ENCODE data around the gene IFNE. TPM values are rescaled to one million over a fixed set of nuclear protein-coding genes. Genes with fewer than 3 reads are reported as not detected.

Gene IFNE, protein sequence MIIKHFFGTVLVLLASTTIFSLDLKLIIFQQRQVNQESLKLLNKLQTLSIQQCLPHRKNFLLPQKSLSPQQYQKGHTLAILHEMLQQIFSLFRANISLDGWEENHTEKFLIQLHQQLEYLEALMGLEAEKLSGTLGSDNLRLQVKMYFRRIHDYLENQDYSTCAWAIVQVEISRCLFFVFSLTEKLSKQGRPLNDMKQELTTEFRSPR
- polyA plus RNA-seq (2011; rRNA removed): 0.28 and 0.69 TPM in 2 replicates
- polyA minus RNA-seq (2011; rRNA and poly(A)+ RNA removed): 0.85 and 1.1 TPM in 2 replicates

DNA sequence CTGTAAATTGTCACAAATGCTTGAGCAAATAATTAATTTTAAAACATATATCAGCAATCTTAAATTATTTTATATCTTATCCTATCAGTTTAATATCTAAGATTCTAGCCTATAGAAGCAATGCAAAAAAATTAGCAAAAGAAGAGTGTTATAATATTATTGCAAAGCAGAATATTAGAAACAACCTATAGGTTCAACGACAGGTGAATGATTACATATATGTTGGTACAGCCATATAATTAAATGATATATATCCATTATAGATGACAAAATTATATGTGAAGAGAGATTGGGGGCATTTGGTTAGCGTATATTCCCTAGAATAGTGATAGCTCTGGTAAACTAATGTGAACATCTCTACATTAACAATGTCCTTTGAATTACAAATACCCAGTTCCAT is at the start of gene IFNE:
Gene IFNE (minus strand): TSS at position 101 of the 400 bp plus-strand sequence. CDS start 619 bp downstream, outside the sequence.
- no peaks in the 10 kb centered on the region; the same call in 1 of the 2 replicates for H3K36me3 ChIP-seq (ENCODE audit: control insufficient read depth, insufficient read depth, low read length)
- H3K4me3 ChIP-seq (ENCODE audit: low read depth, low read length): no peak within 1 kb of the TSS
- DNase-seq (ENCODE audit: low read depth): no peak
- TF ChIP-seq, protein P1, sequence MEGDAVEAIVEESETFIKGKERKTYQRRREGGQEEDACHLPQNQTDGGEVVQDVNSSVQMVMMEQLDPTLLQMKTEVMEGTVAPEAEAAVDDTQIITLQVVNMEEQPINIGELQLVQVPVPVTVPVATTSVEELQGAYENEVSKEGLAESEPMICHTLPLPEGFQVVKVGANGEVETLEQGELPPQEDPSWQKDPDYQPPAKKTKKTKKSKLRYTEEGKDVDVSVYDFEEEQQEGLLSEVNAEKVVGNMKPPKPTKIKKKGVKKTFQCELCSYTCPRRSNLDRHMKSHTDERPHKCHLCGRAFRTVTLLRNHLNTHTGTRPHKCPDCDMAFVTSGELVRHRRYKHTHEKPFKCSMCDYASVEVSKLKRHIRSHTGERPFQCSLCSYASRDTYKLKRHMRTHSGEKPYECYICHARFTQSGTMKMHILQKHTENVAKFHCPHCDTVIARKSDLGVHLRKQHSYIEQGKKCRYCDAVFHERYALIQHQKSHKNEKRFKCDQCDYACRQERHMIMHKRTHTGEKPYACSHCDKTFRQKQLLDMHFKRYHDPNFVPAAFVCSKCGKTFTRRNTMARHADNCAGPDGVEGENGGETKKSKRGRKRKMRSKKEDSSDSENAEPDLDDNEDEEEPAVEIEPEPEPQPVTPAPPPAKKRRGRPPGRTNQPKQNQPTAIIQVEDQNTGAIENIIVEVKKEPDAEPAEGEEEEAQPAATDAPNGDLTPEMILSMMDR (IDR thresholded peaks at IDR 0.05; ENCODE audit: insufficient read depth, low read depth, low read length): no peak
- ChIA-PET CTCF (interaction anchor here (1.0 to 1.3 kb wide), 2 partner anchors 23 to 48 kb away, joined by 3 read pairs; no protein-coding TSS in a partner anchor), POLR2A (no interaction called here)
- H3K27me3 ChIP-seq (ENCODE audit: control insufficient read depth, insufficient read depth, low read length): no peaks in the 10 kb centered on the region

DNA sequence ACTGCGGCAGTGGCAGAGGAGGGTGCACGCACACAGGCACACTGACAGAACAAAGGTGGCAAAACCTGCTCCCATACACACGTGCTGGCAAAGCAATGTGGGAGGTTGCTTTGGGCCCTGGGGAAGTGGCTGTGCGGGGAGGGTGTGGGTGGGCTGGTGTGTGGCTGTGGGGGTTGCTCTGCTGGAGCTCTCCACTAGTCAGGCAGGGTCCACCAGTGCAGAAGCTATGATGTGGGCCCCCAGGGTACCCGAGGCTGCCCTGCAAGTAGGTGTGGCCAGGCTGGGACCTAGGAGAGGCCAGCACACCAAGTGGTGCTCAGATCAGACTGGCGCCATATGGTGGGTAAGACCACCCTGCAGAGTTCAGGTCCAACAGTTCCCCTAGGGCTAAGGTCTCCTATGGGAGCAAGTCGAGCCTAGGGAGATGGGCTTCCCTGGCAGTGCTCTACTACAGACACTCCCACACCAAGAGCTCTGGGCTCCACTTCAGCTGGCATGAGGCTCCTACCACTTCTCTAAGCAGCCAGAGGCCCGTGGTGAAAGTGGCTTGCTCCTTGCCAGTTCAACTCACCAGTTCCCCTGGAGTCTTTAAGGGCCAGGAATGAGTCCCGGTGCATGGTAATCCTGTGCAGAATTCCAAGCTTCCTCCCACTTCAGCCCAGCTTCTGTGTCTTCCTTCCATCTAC is 46.2 kb upstream of the IFNE start:
- CTCF ChIA-PET: no interaction called here

DNA sequence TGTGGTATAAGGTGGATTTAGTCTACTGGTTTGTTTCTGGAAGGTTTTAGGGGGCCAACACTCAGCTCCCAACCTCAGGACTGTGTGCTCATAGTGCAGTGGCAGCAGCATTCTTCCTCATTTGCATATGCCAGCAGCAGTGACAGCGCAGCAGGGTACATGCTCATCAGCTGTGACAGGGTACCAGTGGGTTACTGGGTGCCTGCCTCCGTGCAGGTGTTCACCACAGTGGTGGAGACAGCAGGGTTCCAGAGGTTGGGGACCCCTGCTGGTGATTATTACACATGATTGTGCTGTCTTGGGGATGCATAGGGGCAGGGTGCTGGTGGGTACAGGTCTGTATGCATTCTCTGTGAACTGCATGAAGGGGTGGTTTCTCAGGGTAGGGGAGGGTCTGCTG is 45.5 kb upstream of the IFNE start:
- H3K4me3 ChIP-seq (ENCODE audit: low read depth, low read length): no peak overlapping the region
- ChIA-PET CTCF (interaction anchor here (1.1 kb wide), 1 partner anchor 273 kb away, joined by 3 read pairs; no protein-coding TSS in a partner anchor), POLR2A (no interaction called here)
- no peaks in the 10 kb centered on the region for H3K27me3 ChIP-seq (ENCODE audit: control insufficient read depth, insufficient read depth, low read length)
- H3K36me3 ChIP-seq (ENCODE audit: control insufficient read depth, insufficient read depth, low read length): peaks cover 12% of the 10 kb centered on the region
- DNase-seq (ENCODE audit: low read depth): no peak
- TF ChIP-seq, protein P1 (IDR thresholded peaks at IDR 0.05; ENCODE audit: insufficient read depth, low read depth, low read length): no peak

More for the DNA sequence above, 46.2 kb upstream of the IFNE start:
- TF ChIP-seq, protein P1 (IDR thresholded peaks at IDR 0.05; ENCODE audit: insufficient read depth, low read depth, low read length): no peak
- no peaks in the 10 kb centered on the region for H3K27me3 ChIP-seq (ENCODE audit: control insufficient read depth, insufficient read depth, low read length)
- DNase-seq (ENCODE audit: low read depth): no peak
- H3K4me3 ChIP-seq (ENCODE audit: low read depth, low read length): no peak overlapping the region
- POLR2A ChIA-PET: no interaction called here
- H3K36me3 ChIP-seq (ENCODE audit: control insufficient read depth, insufficient read depth, low read length): peaks cover 12% of the 10 kb centered on the region

DNA sequence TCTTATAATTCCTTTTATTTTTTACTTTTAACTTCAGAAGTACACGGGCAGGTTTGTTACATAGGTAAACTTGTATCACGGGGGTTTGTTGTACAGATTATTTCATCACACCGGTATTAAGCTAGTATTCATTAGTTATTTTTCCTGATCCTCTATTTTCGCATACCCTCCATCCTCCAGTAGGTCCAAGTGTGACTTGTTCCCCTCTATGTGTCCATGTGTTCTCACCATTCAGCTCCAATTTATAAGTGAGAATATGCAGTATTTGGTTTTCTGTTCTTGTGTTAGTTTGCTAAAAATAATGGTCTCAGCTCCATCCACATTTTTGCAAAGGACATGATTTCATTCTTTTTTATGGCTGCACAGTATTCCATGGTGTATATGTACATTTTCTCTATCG is 43.1 kb upstream of the IFNE start:
- DNase-seq (ENCODE audit: low read depth): no peak
- Histone ChIP-seq H3K27me3 (ENCODE audit: control insufficient read depth, insufficient read depth, low read length) (no peaks in the 10 kb centered on the region), H3K36me3 (ENCODE audit: control insufficient read depth, insufficient read depth, low read length) (peaks cover 12% of the 10 kb centered on the region), H3K4me3 (ENCODE audit: low read depth, low read length) (no peak overlapping the region)
- ChIA-PET CTCF (no interaction called here), POLR2A (no interaction called here)
- TF ChIP-seq, protein P1 (IDR thresholded peaks at IDR 0.05; ENCODE audit: insufficient read depth, low read depth, low read length): no peak

DNA sequence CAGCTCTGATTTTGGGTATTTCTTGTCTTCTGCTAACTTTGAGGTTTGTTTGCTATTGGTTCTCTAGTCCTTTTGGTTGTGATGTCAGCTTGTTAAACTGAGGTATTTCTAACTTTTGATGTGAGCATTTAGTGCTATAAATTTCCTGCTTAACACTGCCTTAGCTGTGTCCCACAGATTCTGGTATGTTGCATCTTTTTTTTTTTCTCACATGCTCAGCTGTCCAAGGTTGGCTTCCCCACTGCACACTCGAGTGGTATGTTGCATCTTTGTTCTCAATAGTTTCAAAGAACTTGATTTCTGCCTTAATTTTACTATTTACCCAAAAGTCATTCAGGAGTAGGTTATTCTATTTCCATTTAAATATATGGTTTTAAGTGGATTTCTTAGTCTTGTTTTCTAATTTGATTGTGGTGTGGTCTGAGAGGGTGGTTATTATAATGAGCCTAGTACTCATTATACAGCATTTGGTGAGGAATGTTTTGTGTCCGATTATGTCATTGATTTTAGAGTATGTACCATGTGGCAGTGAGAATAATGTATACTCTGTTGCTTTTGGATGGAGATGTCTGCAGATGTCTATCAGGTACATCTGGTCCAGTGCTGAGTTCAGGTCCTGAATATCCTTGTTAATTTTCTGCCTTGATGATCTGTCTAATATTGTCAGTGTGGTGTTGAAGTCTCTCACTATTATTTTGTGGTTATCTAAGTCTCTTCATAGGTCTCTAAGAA is 42.2 kb upstream of the IFNE start:
- TF ChIP-seq, protein P1 (IDR thresholded peaks at IDR 0.05; ENCODE audit: insufficient read depth, low read depth, low read length): no peak
- ChIA-PET CTCF (no interaction called here), POLR2A (no interaction called here)
- no peak overlapping the region for H3K4me3 ChIP-seq (ENCODE audit: low read depth, low read length)
- H3K27me3 ChIP-seq (ENCODE audit: control insufficient read depth, insufficient read depth, low read length): no peaks in the 10 kb centered on the region
- no peak for DNase-seq (ENCODE audit: low read depth)
- peaks cover 12% of the 10 kb centered on the region for H3K36me3 ChIP-seq (ENCODE audit: control insufficient read depth, insufficient read depth, low read length)

All from BJ (cell line).